ENCODE measurements around the gene UVSSA. TPM values are rescaled to one million over a fixed set of nuclear protein-coding genes. Genes with fewer than 3 reads are reported as not detected.

The UVSSA gene
- total RNA-seq, 6 experiments from 2014 or later = 7.7 to 9.0 (median 8.7) TPM

- Mint-ChIP-seq H3K4me3 (peak overlapping the region; percentile 88), H3K36me3 (ENCODE audit: low read depth) (peaks cover 17% of the 10 kb centered on the region), H3K27ac (peak overlapping the region; percentile 95), H3K4me1 (ENCODE audit: low read depth) (peaks cover 45% of the 10 kb centered on the region), H3K27me3 (ENCODE audit: insufficient read depth) (peaks cover 6% of the 10 kb centered on the region), H3K9me3 (no peaks in the 10 kb centered on the region)
- no peak for DNase-seq
- no peak for TF ChIP-seq CTCF (IDR thresholded peaks at IDR 0.05)
Measured at GRCh38 chr4:1348014-1348513, 1.1 kb downstream of the UVSSA start.

- Mint-ChIP-seq H3K9me3 (no peaks in the 10 kb centered on the region), H3K27ac (peak overlapping the region; percentile 95; the same call in 1 of the 2 replicates), H3K4me3 (peak overlapping the region; percentile 88; the same call in 1 of the 2 replicates), H3K4me1 (ENCODE audit: low read depth) (peaks cover 44% of the 10 kb centered on the region), H3K36me3 (ENCODE audit: low read depth) (peaks cover 17% of the 10 kb centered on the region), H3K27me3 (ENCODE audit: insufficient read depth) (peaks cover 6% of the 10 kb centered on the region)
- no peak for TF ChIP-seq CTCF (IDR thresholded peaks at IDR 0.05)
- no peak for DNase-seq
Measured at GRCh38 chr4:1348746-1349145, 1.7 kb downstream of the UVSSA start.

- Mint-ChIP-seq H3K9me3 (no peaks in the 10 kb centered on the region), H3K27ac (peak overlapping the region; percentile 10; the same call in 1 of the 2 replicates), H3K36me3 (ENCODE audit: low read depth) (peaks cover 14% of the 10 kb centered on the region), H3K27me3 (ENCODE audit: insufficient read depth) (peaks cover 6% of the 10 kb centered on the region), H3K4me1 (ENCODE audit: low read depth) (peaks cover 36% of the 10 kb centered on the region), H3K4me3 (no peak overlapping the region)
- no peak for TF ChIP-seq CTCF (IDR thresholded peaks at IDR 0.05)
- no peak for DNase-seq
Measured at GRCh38 chr4:1349359-1350168, 2.6 kb downstream of the UVSSA start.

GRCh38 chr4:1350169-1350520, 3.1 kb downstream of the UVSSA start:
- Mint-ChIP-seq H3K27ac (no peak overlapping the region), H3K9me3 (no peaks in the 10 kb centered on the region), H3K4me1 (ENCODE audit: low read depth) (peaks cover 30% of the 10 kb centered on the region), H3K27me3 (ENCODE audit: insufficient read depth) (peaks cover 3% of the 10 kb centered on the region), H3K4me3 (no peak overlapping the region), H3K36me3 (ENCODE audit: low read depth) (peaks cover 9% of the 10 kb centered on the region)
- DNase-seq = no peak
- TF ChIP-seq CTCF (IDR thresholded peaks at IDR 0.05) = no peak

- peaks cover 22% of the 10 kb centered on the region for H3K4me1 Mint-ChIP-seq (ENCODE audit: low read depth)
- no peak overlapping the region for H3K4me3 Mint-ChIP-seq
- DNase-seq = peak; percentile 50
- peak; percentile 92 for TF ChIP-seq CTCF (IDR thresholded peaks at IDR 0.05)
- H3K27me3 Mint-ChIP-seq (ENCODE audit: insufficient read depth) = peaks cover 3% of the 10 kb centered on the region
- peaks cover 13% of the 10 kb centered on the region for H3K36me3 Mint-ChIP-seq (ENCODE audit: low read depth)
- H3K27ac Mint-ChIP-seq = peak overlapping the region; percentile 32; the same call in 1 of the 2 replicates
- no peaks in the 10 kb centered on the region for H3K9me3 Mint-ChIP-seq
Measured at GRCh38 chr4:1351854-1352566, 5.0 kb downstream of the UVSSA start.

Data from HFFc6 (cell line).